NCI-H345 treated with DMSO at 0.1 percent for 48 hours (cell line): ENCODE results near the gene TCFL5.

Experiments used
- DNase-seq: peaks from one replicate; lab custom pipeline; 2025; ENCODE audit not compliant: unreplicated experiment; lab: John Stamatoyannopoulos, UW

The TCFL5 gene

GRCh38 chr20:62837790-62838127 is 23.9 kb downstream of the TCFL5 start:
- DNase-seq = no peak

- no peak for DNase-seq
Measured at GRCh38 chr20:62836967-62837490, 24.6 kb downstream of the TCFL5 start.

GRCh38 chr20:62835931-62836861 is 25.4 kb downstream of the TCFL5 start:
- no peak for DNase-seq

GRCh38 chr20:62834967-62835730 is 26.5 kb downstream of the TCFL5 start:
- no peak for DNase-seq

GRCh38 chr20:62832951-62833391 is 28.7 kb downstream of the TCFL5 start:
- no peak for DNase-seq

- peak; percentile 50 for DNase-seq
Measured at GRCh38 chr20:62832212-62832922, 29.3 kb downstream of the TCFL5 start.

GRCh38 chr20:62831854-62832211 is 29.8 kb downstream of the TCFL5 start:
- no peak for DNase-seq

- no peak for DNase-seq
Measured at GRCh38 chr20:62831361-62831788, 30.2 kb downstream of the TCFL5 start.

- DNase-seq = no peak
Measured at GRCh38 chr20:62830821-62831220, 30.8 kb downstream of the TCFL5 start.

GRCh38 chr20:62830251-62830650 is 31.4 kb downstream of the TCFL5 start:
- DNase-seq = no peak

- no peak for DNase-seq
Measured at GRCh38 chr20:62829231-62830230, 32.1 kb downstream of the TCFL5 start.

GRCh38 chr20:62828511-62829230 is 33.0 kb downstream of the TCFL5 start:
- DNase-seq = no peak

- no peak for DNase-seq
Measured at GRCh38 chr20:62828051-62828450, 33.6 kb downstream of the TCFL5 start.

GRCh38 chr20:62827311-62828038 is 34.1 kb downstream of the TCFL5 start:
- no peak for DNase-seq

- DNase-seq = no peak
Measured at GRCh38 chr20:62826646-62827310, 34.8 kb downstream of the TCFL5 start.

GRCh38 chr20:62825986-62826645 is 35.5 kb downstream of the TCFL5 start:
- no peak for DNase-seq

- DNase-seq = no peak
Measured at GRCh38 chr20:62825333-62825985, 36.2 kb downstream of the TCFL5 start.
